Measurements from ENCODE around the gene ACVR1. TPM values are rescaled to one million over a fixed set of nuclear protein-coding genes. Genes with fewer than 3 reads are reported as not detected.

The ACVR1 gene
- total and polyA plus RNA-seq, 2 of the 13 experiments (the other 11 are each of a cell fraction or from before 2014, with no cell fraction given), result 2.3 to 5.4 TPM

DNA sequence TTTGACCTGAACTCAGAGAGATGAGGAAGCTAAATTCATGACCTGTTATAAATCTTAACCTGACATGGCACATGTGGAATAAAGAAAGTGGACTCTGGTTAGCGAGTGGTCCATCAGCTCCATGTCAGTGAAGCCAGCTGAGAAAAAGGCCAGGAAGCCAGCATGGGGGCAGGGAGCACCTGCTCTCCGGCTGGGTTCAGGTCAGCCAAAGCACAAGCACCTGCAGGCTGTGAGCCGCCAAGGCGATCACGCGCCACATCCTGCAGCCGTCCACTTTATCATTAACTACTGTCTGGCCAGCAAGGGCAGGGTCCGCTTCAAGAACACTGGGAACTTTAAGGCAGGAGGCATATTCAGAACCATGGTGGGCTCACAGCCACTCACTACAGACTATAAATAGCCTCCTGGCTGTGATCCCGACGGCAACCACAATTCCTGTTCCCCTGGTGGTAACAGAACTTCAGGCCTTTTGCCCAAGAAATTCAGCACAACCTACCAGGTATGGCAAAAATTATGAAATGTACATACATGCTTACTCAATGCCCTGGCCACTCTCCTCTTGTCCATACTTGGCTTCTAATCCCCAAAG, 35.5 kb downstream of the ACVR1 start (continued):
- TF ChIP-seq TBX2 (CRISPR knock-in tag; IDR thresholded peaks at IDR 0.05; ENCODE audit: borderline replicate concordance), result peak; percentile 36; the same call in 1 of the 2 replicates
- no peak for TF ChIP-seq ZNF816 (CRISPR knock-in tag; IDR thresholded peaks at IDR 0.05; ENCODE audit: borderline replicate concordance)
- TF ChIP-seq ZNF556 (CRISPR knock-in tag; IDR thresholded peaks at IDR 0.05; ENCODE audit: borderline replicate concordance), result no peak
- no peak for TF ChIP-seq CBX2 (IDR thresholded peaks at IDR 0.05; ENCODE audit: low read depth, low read length)
- TF ChIP-seq CBX2 (CRISPR knock-in tag; IDR thresholded peaks at IDR 0.05; ENCODE audit: low read depth), result no peak
- TF ChIP-seq ZNF674 (CRISPR knock-in tag; IDR thresholded peaks at IDR 0.05; ENCODE audit: low read depth), result no peak
- TF ChIP-seq, protein P1, sequence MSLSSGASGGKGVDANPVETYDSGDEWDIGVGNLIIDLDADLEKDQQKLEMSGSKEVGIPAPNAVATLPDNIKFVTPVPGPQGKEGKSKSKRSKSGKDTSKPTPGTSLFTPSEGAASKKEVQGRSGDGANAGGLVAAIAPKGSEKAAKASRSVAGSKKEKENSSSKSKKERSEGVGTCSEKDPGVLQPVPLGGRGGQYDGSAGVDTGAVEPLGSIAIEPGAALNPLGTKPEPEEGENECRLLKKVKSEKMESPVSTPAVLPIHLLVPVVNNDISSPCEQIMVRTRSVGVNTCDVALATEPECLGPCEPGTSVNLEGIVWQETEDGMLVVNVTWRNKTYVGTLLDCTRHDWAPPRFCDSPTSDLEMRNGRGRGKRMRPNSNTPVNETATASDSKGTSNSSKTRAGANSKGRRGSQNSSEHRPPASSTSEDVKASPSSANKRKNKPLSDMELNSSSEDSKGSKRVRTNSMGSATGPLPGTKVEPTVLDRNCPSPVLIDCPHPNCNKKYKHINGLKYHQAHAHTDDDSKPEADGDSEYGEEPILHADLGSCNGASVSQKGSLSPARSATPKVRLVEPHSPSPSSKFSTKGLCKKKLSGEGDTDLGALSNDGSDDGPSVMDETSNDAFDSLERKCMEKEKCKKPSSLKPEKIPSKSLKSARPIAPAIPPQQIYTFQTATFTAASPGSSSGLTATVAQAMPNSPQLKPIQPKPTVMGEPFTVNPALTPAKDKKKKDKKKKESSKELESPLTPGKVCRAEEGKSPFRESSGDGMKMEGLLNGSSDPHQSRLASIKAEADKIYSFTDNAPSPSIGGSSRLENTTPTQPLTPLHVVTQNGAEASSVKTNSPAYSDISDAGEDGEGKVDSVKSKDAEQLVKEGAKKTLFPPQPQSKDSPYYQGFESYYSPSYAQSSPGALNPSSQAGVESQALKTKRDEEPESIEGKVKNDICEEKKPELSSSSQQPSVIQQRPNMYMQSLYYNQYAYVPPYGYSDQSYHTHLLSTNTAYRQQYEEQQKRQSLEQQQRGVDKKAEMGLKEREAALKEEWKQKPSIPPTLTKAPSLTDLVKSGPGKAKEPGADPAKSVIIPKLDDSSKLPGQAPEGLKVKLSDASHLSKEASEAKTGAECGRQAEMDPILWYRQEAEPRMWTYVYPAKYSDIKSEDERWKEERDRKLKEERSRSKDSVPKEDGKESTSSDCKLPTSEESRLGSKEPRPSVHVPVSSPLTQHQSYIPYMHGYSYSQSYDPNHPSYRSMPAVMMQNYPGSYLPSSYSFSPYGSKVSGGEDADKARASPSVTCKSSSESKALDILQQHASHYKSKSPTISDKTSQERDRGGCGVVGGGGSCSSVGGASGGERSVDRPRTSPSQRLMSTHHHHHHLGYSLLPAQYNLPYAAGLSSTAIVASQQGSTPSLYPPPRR (CRISPR knock-in tag; IDR thresholded peaks at IDR 0.05; ENCODE audit: borderline replicate concordance), result peak; percentile 54; the same call in 1 of the 2 replicates
- TF ChIP-seq ATF7-NPFF (CRISPR knock-in tag; IDR thresholded peaks at IDR 0.05; ENCODE audit: low read depth), result no peak
- TF ChIP-seq ZNF326 (CRISPR knock-in tag; IDR thresholded peaks at IDR 0.05; ENCODE audit: borderline replicate concordance), result no peak
- no peak for TF ChIP-seq PCBP2 (optimal IDR thresholded peaks at IDR 0.05; ENCODE audit: low read depth, low read length, poor library complexity, severe bottlenecking)
- no peak for TF ChIP-seq MAF1 (CRISPR knock-in tag; IDR thresholded peaks at IDR 0.05; ENCODE audit: borderline replicate concordance)
- peak; percentile 92 for TF ChIP-seq ZNF263 (CRISPR knock-in tag; IDR thresholded peaks at IDR 0.05)
- TF ChIP-seq, protein P2, sequence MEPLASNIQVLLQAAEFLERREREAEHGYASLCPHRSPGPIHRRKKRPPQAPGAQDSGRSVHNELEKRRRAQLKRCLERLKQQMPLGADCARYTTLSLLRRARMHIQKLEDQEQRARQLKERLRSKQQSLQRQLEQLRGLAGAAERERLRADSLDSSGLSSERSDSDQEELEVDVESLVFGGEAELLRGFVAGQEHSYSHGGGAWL (CRISPR knock-in tag; IDR thresholded peaks at IDR 0.05), result peak; percentile 50; the same call in 1 of the 2 replicates
- no peak for TF ChIP-seq MBNL3 (CRISPR knock-in tag; conservative IDR thresholded peaks at IDR 0.05)
- no peak for TF ChIP-seq NFIB (CRISPR knock-in tag; IDR thresholded peaks at IDR 0.05; ENCODE audit: borderline replicate concordance)
- no peak for TF ChIP-seq MLLT10 (CRISPR knock-in tag; IDR thresholded peaks at IDR 0.05)
- TF ChIP-seq, protein P3, sequence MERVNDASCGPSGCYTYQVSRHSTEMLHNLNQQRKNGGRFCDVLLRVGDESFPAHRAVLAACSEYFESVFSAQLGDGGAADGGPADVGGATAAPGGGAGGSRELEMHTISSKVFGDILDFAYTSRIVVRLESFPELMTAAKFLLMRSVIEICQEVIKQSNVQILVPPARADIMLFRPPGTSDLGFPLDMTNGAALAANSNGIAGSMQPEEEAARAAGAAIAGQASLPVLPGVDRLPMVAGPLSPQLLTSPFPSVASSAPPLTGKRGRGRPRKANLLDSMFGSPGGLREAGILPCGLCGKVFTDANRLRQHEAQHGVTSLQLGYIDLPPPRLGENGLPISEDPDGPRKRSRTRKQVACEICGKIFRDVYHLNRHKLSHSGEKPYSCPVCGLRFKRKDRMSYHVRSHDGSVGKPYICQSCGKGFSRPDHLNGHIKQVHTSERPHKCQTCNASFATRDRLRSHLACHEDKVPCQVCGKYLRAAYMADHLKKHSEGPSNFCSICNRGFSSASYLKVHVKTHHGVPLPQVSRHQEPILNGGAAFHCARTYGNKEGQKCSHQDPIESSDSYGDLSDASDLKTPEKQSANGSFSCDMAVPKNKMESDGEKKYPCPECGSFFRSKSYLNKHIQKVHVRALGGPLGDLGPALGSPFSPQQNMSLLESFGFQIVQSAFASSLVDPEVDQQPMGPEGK (CRISPR knock-in tag; IDR thresholded peaks at IDR 0.05), result peak; percentile 9; the same call in 1 of the 2 replicates
- TF ChIP-seq MZF1 (CRISPR knock-in tag; IDR thresholded peaks at IDR 0.05; ENCODE audit: borderline replicate concordance), result no peak
- TF ChIP-seq, protein P4, sequence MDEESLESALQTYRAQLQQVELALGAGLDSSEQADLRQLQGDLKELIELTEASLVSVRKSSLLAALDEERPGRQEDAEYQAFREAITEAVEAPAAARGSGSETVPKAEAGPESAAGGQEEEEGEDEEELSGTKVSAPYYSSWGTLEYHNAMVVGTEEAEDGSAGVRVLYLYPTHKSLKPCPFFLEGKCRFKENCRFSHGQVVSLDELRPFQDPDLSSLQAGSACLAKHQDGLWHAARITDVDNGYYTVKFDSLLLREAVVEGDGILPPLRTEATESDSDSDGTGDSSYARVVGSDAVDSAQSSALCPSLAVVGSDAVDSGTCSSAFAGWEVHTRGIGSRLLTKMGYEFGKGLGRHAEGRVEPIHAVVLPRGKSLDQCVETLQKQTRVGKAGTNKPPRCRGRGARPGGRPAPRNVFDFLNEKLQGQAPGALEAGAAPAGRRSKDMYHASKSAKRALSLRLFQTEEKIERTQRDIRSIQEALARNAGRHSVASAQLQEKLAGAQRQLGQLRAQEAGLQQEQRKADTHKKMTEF (CRISPR knock-in tag; IDR thresholded peaks at IDR 0.05), result peak; percentile 31; the same call in 1 of the 2 replicates
- TF ChIP-seq, protein P5, sequence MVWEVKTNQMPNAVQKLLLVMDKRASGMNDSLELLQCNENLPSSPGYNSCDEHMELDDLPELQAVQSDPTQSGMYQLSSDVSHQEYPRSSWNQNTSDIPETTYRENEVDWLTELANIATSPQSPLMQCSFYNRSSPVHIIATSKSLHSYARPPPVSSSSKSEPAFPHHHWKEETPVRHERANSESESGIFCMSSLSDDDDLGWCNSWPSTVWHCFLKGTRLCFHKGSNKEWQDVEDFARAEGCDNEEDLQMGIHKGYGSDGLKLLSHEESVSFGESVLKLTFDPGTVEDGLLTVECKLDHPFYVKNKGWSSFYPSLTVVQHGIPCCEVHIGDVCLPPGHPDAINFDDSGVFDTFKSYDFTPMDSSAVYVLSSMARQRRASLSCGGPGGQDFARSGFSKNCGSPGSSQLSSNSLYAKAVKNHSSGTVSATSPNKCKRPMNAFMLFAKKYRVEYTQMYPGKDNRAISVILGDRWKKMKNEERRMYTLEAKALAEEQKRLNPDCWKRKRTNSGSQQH (CRISPR knock-in tag; IDR thresholded peaks at IDR 0.05; ENCODE audit: low read depth), result no peak
